OCI-LY7 (cell line): Measurements from ENCODE around the gene C20orf173.

Experiments
- CTCF ChIP-seq: fragments of 200-600 bp; sonication (generic); conservative IDR thresholded peaks from 2 replicates; pipeline ENCODE4 v1.5.1; 2014; ENCODE audit warnings: mild to moderate bottlenecking, antibody characterized with exemption, low read length, moderate library complexity, mixed read lengths
- EZH2phosphoT487 ChIP-seq: fragments of 200-600 bp; sonication (generic); IDR thresholded peaks from 2 replicates; pipeline ENCODE4 v1.6.1; 2018; ENCODE audit warnings: low read depth, borderline replicate concordance, mild to moderate bottlenecking, mixed run types, antibody characterized with exemption, low read length, moderate library complexity, mixed read lengths

- TF ChIP-seq CTCF, result no peak
- TF ChIP-seq EZH2phosphoT487, result no peak
These were observed 26.2 kb downstream of the C20orf173 start for GRCh38 chr20:35503281-35503680.
